Right kidney (tissue), 1 donor: Measurements from ENCODE around the gene ERO1A.

Source experiments
- DNase-seq: peaks from one replicate; pipeline ENCODE4 v3.0.0-alpha.2; 2016

ERO1A gene

GRCh38 chr14:52694761-52695480 is 437 bp downstream of the ERO1A start:
- DNase-seq, result peak; percentile 90

- no peak for DNase-seq
These were observed 1.8 kb downstream of the ERO1A start for GRCh38 chr14:52693532-52693931.

GRCh38 chr14:52693036-52693435 is 2.3 kb downstream of the ERO1A start:
- no peak for DNase-seq

- no peak for DNase-seq
These were observed 3.0 kb downstream of the ERO1A start for GRCh38 chr14:52692248-52692962.

GRCh38 chr14:52690983-52691760 is 4.2 kb downstream of the ERO1A start:
- DNase-seq, result no peak

GRCh38 chr14:52686176-52686575 is 9.2 kb downstream of the ERO1A start:
- DNase-seq, result no peak

- DNase-seq, result no peak
These were observed 11.3 kb downstream of the ERO1A start for GRCh38 chr14:52683985-52684520.

- DNase-seq, result no peak
These were observed 16.8 kb downstream of the ERO1A start for GRCh38 chr14:52678591-52678990.

GRCh38 chr14:52663850-52664249 is 31.5 kb downstream of the ERO1A start:
- no peak for DNase-seq

GRCh38 chr14:52661314-52661713 is 34.0 kb downstream of the ERO1A start:
- DNase-seq, result no peak

GRCh38 chr14:52660832-52661231 is 34.5 kb downstream of the ERO1A start:
- no peak for DNase-seq

- DNase-seq, result no peak
These were observed 35.0 kb downstream of the ERO1A start for GRCh38 chr14:52660325-52660724.

- DNase-seq, result no peak
These were observed 38.5 kb downstream of the ERO1A start for GRCh38 chr14:52656905-52657304.

- no peak for DNase-seq
These were observed 44.6 kb downstream of the ERO1A start for GRCh38 chr14:52650774-52651173.

GRCh38 chr14:52649511-52649910 is 45.8 kb downstream of the ERO1A start:
- DNase-seq, result no peak

- DNase-seq, result no peak
These were observed 53.6 kb downstream of the ERO1A start for GRCh38 chr14:52641745-52642144.

- no peak for DNase-seq
These were observed 55.2 kb downstream of the ERO1A start for GRCh38 chr14:52640137-52640536.

GRCh38 chr14:52619687-52620086 is 75.7 kb downstream of the ERO1A start:
- DNase-seq, result no peak

- no peak for DNase-seq
These were observed 76.8 kb downstream of the ERO1A start for GRCh38 chr14:52618602-52619001.

GRCh38 chr14:52610187-52610586 is 85.2 kb downstream of the ERO1A start:
- no peak for DNase-seq

- DNase-seq, result no peak
These were observed 85.8 kb downstream of the ERO1A start for GRCh38 chr14:52609445-52610044.

GRCh38 chr14:52607061-52607460 is 88.3 kb downstream of the ERO1A start:
- no peak for DNase-seq

GRCh38 chr14:52602131-52602530 is 93.2 kb downstream of the ERO1A start:
- DNase-seq, result no peak
